HG02852 (cell line): ENCODE data around the gene FLAD1.

Experiments
- ATAC-seq: cut with Tn5 transposase; IDR thresholded peaks from one replicate; pipeline ENCODE4 v1.9.1; 2021; ENCODE audit warnings: mild to moderate bottlenecking, moderate library complexity; ENCODE audit not compliant: unreplicated experiment

The FLAD1 gene

DNA sequence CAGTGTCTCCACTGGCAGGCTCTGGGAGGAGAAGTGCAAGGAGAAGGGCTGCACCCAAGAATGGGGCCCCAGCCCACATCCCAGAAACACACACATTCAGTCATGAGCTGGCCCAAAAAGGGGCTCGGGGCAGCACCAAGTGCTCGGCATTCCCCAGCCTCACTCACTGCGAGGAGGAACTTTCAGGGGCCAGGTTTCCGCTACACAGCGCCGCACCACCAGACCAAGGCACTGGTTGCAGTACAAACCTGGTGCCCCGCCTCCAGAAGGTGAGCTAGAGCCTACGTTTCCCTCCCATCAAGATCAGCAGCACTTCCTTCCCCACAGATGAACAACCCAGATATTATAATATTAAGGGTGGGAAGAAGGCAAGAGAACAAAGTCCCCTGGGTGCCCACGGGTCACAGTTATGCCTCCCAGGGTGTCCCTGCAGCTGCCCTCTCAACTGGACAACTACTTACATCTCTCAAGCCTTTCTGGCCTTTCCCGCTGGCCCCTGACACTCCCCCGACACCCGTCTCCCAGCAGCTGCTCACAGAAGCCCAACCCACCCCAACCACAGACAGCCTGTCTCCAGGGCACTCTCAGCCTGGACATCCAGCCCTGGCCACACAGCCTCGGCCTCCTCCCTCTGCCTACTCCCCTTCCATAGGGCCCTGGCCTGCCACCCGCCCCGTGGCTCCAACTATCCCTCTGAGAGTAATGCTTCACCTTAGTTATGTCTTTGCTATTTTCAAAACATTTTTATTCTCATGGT lies 31.1 kb upstream of the FLAD1 start:
- ATAC-seq, result no peak

DNA sequence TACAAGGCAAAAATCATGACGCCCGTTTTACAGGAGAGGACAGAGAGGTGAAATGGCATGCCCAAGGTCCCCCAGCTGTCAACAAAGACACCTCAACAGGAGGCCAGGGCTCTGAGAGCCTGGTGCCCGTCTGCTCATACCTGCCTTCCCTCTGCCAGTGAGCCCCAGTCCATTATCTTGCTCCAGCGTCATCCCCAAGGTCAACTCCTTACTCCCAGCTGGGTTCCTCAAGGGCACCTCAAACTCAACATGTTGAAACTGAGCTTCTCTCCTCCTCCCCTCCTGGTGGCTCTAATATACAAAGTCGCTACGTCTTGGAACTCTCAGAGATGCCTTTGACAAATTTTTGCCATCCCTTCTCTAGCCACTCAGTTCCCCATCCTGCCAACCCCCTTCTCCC lies 30.5 kb upstream of the FLAD1 start:
- no peak for ATAC-seq

DNA sequence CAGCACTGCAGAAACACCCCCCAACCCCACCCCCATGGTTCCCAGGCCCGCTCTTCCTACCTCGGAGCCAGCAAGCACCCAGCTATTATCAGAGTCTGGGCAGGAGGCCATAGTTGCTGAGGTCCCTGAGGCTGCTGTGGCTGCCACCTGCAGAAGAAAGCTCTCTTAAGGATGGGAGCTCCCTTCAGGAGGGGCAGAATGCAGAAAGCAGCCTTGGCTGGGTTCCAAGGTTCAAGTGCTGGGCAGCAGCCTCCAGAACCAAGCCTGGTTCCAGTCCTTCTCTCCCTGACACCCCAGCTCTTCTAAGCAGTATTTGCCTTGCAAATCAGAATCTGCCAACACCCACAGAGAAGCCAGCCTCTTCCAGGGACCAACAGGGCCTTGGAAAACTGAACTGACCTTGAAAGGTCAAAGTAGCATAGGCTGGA lies 29.5 kb upstream of the FLAD1 start:
- no peak for ATAC-seq

DNA sequence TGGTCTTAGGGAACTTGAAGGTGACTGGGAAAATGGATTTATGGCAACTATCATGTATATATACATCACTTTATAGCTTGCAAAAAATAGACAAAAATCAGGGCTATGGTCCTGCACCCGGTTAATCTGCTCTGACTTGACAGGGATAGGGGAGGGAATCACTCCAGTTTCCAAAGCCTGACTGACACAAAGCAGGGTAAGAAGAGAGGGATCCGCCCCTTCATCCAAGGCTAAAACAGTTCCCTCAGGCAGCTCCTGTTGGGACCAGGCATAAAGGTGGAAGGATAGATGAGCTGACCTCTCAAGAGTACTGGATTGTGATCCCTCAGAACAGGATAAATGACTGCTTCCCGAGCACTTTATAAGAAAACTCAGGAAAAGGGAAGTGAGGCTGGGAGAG lies 28.6 kb upstream of the FLAD1 start:
- ATAC-seq, result no peak

DNA sequence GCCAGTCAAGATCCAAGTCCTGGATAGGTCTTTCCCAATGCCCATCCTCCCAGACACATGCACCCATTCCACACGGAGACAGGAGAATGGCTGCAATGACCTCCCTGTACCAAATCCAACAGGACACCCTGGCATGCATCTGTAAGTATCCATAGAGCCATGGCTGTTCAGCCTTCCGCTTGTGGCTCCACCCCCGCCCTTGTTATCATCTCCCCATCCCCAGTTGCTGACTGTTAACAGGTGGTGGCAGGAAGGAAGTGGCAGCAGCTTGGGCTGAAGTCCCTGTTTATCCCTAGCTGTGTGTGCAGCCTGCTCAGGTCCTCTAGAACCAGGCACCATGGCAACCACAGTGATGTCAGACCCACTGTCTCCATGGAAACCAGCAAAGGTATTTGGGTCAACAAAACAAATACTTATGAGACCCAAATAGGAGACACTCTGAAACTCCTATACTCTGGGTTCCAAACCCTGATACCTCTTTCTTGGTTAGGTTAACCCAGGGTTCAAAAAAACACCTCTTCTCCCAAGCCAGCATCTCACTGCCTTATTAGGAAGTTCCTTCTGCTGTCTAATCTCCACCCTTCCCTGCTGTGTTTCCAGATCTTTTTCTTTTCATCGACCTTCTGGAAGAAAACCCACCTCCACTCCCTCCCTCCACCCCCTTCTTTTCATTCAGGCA lies 28.0 kb upstream of the FLAD1 start:
- peak; percentile 40 for ATAC-seq

DNA sequence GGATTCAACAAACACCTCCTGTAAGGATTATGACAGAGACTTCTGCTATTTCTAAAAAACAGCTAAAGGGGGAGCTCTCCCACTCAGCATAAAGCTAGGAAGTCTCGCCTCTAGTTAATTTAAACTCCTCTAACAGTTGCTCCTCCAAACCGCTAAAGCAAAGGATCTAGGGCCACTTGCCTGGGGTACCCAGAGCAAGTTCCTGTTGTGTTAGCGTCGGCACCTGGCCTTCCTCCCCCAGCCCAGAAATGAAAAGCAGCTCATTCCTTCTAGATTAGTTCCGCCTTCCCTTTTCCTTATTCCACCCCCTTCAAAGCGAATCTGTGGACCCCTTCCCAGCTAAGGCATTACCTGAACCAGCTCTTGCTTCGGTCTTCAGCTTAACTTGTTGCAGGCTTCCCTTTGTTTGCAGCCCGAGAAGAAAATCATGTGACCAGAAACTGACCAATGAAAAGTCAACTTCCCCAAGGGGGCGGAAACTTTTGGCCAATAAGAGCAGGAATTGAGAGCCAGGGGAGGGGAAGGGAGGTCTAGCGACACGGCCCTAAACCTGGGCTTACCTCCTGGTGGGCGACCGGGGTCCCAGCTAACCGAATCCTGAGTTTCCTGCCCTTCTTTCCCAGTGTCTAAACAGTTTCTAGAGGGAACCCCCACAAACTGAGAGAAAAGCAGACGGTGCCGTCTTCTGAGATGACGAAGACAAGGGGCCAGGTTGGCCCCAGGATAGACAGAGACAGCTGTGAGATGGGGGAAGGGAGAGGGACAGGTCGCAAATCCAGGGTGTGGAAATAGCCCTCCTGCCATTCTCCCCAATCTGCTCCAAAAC lies 27.2 kb upstream of the FLAD1 start, which contains the start of gene PBXIP1:
TSS of gene PBXIP1 (minus strand) at position 382 of the 826 bp plus-strand sequence. CDS start 2,378 bp downstream, outside the sequence.
- peak; percentile 67 for ATAC-seq

DNA sequence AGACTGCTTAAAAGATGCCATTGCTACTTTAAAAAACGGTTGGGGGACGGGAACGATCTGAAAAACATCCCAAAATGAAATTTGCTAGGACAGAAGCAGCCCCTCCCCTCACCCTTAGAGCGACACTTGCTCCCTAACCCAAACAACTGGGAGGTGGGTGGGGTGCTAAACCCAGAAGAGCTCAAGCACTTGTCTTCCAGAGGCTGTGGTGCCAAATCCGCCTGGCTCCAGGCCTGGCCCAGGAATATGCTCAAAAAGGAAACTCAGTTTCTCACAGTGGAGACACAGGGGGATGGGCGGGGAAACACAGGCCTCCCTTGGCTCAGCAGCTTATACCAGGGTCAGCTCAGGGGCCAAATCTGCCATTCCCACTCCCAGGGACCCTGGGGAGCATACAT lies 26.6 kb upstream of the FLAD1 start:
- ATAC-seq, result no peak

DNA sequence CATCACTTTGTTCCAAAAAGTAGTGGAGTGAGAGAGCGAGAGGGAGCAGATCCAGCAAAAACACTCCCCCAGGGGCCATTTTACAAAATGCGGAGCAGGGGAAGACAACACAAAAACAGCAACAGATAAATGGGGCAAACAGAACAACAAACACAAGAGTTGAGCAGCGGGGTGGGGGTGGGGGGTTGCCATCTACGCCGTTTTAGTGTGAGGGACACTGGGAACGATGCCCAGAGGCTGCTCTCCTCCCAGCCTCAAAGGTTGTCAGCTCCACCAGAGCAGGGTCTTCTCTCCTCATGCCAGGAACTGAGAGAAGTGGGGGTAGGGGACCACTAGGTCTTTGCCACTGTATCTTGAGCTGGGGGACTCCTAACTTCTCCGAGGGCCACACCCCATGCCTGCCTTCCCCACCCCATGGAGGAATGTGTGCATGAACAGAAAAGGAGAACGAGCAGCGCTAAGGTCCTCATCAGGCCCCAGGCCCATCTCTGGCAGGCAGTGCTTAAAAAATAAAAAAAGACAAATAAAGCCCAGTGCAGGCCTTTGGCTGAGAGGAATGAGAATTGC lies 26.0 kb upstream of the FLAD1 start:
- no peak for ATAC-seq

DNA sequence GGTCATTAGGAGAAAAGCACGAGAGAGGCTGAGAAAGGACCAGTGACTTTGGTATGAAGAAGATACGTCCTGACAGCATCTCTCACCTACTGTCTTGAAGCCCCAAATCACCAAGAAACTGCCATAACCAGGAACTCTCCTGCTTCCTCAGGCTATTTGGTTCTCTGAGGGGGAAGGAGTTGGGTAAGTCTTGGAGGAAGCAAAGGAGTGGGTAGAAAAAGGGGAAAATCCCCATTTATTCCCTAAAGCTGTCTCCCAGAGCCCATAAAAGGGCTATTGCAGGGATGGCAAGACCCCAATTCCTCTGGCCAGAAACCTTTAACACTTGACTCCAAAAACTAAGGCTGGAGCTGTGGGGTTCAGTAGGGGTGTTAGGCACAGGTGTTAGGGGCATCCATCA lies 25.1 kb upstream of the FLAD1 start:
- ATAC-seq, result no peak

DNA sequence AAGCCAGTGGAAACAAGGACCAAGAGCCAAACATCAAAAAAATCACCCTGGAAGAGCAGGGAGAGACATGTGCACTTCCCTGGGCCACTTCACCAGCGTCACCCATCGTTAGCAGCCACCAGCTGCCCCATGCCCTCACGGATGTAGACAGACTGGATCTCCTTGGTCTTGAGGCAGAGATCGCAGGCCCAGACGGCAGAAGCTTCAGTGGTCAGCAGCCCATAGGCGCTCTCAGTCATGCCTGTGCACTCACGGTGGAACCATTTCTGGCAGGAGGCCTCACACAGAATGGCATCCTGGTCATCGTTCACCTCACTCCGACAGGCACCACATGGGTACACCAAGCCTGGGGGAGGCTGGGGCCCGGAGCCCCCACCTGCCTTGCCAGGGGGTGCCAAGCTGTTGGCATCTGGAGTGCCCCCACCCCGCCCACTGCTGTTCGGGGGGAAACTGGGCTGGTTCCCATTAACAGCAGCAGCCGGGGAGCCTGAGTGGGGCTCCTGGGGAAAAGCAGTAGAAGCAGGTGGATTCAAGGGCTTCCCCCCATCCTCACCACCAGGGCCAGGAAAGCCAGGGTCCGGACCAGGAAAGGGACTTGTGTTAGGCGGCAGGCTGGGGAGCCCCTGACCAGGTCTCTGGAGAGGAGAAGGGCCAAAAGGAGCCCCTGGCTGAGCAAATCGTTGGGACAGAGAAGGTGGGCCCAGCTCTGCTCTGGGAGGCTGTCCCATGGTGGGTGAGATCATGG lies 24.3 kb upstream of the FLAD1 start:
- no peak for ATAC-seq

DNA sequence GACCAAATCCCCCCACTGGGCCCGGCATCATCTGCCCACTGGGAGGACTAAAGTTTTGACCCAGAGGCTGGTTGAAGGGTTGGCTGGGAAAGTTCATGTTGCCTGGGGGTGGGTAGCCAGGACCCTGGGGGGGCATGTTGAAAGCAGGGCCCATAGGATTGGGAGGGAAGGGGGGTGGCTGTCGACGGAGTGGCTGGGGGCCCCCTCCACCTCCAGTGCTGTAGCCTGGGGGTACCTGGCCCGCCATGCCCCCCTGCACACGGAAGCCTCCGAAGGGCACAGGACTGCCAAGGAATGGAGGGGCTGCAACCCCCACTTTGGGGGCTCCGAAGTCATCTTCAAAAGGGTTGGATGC lies 23.7 kb upstream of the FLAD1 start:
- ATAC-seq, result no peak

DNA sequence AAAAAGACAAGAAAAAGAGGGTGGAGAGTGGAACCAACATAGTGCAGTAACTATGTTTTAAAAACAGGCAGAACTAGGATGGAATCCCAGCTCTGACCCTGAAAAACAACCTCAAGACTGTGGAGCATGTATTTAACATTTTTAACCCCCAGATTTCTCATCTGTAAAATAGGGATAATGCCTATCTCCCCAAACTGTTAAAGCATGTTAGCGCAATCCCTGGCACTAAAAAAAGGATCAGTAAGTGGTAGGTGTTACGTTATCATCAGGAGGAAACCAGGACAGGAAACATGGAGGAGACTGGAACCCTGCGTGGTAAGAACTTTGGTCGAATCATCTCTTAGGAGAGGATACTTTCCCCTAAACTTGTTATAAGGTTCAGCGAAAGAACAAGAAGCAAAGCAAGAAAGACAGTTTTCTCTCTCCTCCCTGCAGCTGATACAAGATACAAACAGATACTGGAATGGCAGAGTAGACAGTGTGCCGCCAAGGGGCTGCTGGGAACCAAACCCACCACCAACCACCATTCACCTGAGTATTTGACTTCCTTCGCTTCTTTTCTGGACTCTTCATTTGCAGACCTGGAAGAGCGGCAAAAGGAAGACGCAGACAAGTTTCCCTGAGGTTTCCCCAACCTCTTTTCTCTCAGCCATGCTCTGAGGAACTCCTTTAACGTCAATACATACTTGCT lies 22.6 kb upstream of the FLAD1 start:
- no peak for ATAC-seq

DNA sequence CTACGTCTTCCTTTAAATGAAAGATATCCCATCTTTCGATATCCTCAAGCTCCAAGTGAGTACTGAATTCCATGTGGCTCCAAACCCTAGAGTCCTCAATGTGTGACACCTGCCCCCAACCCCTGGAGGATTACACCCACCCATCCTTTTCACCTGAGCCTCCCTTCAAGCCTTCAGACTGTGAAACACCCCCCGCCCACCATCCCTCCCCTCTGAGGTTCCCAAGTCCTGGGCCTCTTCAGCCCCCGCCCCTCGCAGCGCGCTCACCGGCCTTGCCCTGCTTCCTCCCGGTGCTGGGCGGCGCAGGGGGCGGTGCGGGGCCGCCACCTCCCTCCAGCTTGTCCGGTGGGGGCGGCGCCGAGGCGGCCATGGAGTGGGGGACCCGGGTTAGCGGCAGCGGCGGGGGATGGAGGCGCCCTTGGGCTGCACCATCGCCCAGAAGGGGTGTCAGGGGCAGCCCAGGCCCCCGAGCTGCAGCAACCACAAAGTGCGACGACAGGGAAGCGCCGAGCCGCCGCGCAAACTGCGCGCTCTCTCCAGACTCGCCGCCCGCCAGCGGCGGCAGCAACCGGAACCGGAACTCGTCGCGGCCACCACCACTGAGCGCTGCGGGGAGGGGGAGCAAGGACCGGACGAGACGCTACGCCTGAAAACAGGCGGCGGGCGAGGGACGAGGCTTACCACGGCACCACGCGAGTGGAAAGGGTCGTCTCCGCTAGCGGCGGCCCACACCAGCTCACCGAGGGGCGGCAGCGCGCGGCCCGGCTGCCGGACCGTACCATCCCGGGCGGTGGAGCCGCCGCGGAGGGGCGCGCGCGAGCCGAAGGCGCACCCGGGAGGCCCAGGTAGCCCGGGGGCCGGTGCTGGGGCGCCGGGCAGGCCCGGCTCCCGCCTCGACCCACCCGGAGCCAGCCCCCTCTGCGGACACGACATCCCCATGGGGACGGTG lies 21.7 kb upstream of the FLAD1 start, which contains the start of gene PYGO2:
TSS of gene PYGO2 (minus strand) at position 576 of the 949 bp plus-strand sequence. CDS start at position 370, 206 bp downstream.
- peak; percentile 71 for ATAC-seq

DNA sequence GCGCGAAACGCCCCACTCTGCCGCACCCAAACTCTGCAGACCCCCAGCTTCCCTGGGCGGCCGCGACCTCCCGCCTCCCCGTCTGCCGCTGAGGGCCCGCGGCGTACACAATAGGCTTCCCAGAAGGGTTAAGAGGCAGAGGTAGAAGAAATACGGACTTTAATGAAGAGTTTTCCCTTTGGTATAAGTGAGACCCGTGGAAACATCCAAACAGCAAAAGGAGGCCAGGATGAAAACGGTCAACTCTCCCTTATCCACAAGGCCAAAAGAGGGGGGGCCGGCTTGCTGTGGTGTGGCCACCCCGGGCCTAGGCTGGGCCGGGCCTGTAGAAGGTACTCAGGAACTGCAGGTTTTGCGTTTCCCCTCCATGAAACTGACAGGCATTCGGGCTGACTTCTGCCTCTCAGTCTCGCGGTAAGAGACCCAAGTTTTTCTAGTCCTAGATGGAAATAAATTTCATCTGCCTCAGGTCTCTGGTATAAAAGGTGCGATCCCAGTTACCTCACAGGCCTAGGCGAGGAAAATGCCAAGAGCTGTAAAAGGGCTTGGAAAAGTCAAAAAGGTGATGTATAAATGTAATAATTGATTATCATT lies 20.9 kb upstream of the FLAD1 start:
- ATAC-seq, result no peak

DNA sequence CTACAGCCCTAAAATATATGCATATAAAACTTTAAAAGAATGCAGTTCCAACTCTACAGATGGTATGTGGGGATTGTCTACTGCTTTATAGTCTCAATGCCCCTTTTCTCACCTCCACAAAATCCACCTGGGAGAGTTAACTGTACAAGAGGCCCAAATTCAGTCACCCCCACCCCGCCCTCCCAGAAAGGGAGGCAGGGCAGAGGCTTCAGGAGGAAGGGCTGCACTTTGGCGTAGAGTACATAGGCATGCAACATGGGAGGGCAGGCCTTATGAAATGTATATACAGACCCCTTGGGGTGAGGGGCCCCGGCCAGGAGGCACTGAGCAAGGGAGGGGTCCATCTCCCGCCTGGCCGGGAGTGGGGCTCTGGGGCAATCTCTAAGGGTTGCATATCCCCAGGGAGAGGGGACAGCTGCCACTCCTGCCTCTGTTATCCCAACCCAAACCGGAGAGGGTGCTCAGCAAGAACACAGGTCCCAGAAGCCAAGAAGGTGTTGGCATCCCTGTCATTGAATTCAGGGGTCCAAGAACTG lies 20.3 kb upstream of the FLAD1 start:
- no peak for ATAC-seq

DNA sequence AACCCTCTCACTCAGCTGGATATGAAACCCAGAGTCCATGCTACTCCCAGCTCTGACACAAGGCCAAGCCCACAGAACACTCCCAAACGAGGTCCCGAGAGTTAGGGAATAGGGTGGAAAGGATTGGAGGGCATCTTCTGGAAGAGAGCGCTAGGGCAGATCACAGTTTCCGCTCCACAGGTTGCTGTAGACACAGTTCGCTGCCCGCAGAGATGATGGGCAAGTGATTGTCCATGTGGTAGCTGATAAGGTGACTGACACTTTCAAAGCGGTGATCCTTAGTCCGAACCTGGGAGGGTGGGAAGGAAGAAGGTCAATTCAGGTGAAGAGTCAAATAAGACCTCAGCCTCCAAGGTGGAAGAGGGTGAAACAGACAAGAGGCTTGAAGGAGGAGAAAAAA lies 19.5 kb upstream of the FLAD1 start:
- no peak for ATAC-seq

DNA sequence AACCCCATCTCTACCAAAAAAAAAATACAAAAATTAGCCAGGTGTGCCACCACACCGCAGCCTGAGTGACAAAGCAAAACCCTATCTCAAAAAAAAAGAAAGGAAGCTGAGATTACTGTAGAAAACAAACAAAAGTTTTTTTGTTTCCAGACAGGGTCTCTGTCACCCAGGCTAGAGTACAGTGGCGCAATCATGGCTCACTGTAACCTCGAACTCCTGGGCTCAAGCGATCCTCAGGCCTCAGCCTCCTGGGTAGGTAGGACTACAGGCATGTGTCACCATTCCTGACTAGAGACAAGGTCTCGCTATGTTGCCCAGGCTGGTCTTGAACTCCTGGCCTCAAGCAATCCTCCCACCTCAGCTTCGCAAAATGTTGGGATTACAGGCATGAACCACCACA lies 18.8 kb upstream of the FLAD1 start:
- ATAC-seq, result no peak

DNA sequence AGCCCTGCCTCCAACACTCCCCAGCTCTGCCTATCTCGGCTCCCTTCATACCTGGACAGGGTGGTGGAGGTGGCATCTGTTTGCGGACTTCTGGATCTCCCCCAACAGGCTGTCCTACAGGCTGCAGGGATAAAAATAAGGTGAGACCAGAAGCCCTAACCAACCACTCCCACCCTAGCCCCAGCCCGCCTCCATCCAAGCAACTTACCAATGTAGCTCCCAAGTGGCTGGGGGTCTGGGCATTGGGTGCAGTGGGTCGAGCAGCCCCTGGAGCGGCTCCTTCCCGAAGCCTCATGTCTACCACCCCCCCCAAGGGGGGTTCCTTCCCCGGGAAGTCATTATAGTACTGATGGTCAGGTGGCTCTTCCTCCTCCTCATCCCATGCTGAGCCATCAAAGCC lies 17.0 kb upstream of the FLAD1 start:
- ATAC-seq, result no peak
